Tibial nerve (tissue), 4 donors: ENCODE results near the gene LIFR. TPM values are rescaled to one million over a fixed set of nuclear protein-coding genes. Genes with fewer than 3 reads are reported as not detected.

Experiments
- DNase-seq, 2 donors: peaks; one replicate each; pipeline ENCODE4 v3.0.0-alpha.2; 2019; ENCODE audit warnings: low spot score in 2 of 2
- H3K27ac ChIP-seq, 4 donors: fragments of 200-600 bp; sonication (generic) in 3 of 4; one replicate each; pipeline ENCODE4 v1.5.1; 2017 to 2019; ENCODE audit warnings: mild to moderate bottlenecking in 1 of 4
- H3K27me3 ChIP-seq, 2 donors: fragments of 200-600 bp; sonication (generic) in 1 of 2; one replicate each; pipeline versions ENCODE4 v1.5.1 to v1.6.0; 2017 to 2019
- H3K36me3 ChIP-seq, 3 donors: fragments of 200-600 bp; sonication (generic); one replicate each; pipeline ENCODE4 v1.5.1; 2018 to 2019
- H3K4me1 ChIP-seq, 4 donors: fragments of 200-600 bp; sonication (generic) in 3 of 4; one replicate each; pipeline ENCODE4 v1.5.1; 2017 to 2019
- H3K4me3 ChIP-seq, 4 donors: fragments of 200-600 bp; sonication (generic) in 3 of 4; one replicate each; pipeline ENCODE4 v1.5.1; 2017 to 2019; ENCODE audit warnings: mild to moderate bottlenecking in 1 of 4, moderate library complexity in 1 of 4
- H3K9me3 ChIP-seq, 4 donors: fragments of 200-600 bp; sonication (generic) in 3 of 4; one replicate each; pipeline ENCODE4 v1.5.1; 2017 to 2019
- EP300 ChIP-seq, 2 donors: sonication (generic); formaldehyde crosslinking; IDR thresholded peaks; one replicate each; pipeline ENCODE4 v1.6.1; 2017; ENCODE audit warnings: antibody characterized with exemption in 2 of 2, mild to moderate bottlenecking in 1 of 2
- POLR2A ChIP-seq, 2 donors: fragments of 450-650 bp; IDR thresholded peaks; one replicate each; pipeline ENCODE4 v1.6.1; 2017; ENCODE audit warnings: antibody characterized with exemption in 2 of 2, mild to moderate bottlenecking in 2 of 2, moderate library complexity in 2 of 2
- WGBS, 2 donors: methylation state at CpG; one replicate each; pipeline ENCODE4 v1.1.5; 2018; 5-methylcytosine and 5-hydroxymethylcytosine counted together
- total RNA-seq, 4 donors: library from RNA; depleted of rRNA; stranded (reverse); fragments of >200 nt; gene quantifications; one replicate each; pipeline ENCODE4 v1.1.0, GENCODE V29; 2016
- TF ChIP-seq, protein P1 (sequence below), 5 experiments: fragments of 200-600 bp in 3 of 5; fragments of 450-650 bp in 2 of 5; sonication (generic) in 3 of 5; IDR thresholded peaks; one replicate each; pipeline ENCODE4 v1.5.1; 2016 to 2019; ENCODE audit warnings: antibody characterized with exemption in 5 of 5, mild to moderate bottlenecking in 3 of 5, moderate library complexity in 2 of 5

Gene LIFR
- total RNA-seq, 4 donors from 2014 or later = 145 to 247 (median 212) TPM

DNA sequence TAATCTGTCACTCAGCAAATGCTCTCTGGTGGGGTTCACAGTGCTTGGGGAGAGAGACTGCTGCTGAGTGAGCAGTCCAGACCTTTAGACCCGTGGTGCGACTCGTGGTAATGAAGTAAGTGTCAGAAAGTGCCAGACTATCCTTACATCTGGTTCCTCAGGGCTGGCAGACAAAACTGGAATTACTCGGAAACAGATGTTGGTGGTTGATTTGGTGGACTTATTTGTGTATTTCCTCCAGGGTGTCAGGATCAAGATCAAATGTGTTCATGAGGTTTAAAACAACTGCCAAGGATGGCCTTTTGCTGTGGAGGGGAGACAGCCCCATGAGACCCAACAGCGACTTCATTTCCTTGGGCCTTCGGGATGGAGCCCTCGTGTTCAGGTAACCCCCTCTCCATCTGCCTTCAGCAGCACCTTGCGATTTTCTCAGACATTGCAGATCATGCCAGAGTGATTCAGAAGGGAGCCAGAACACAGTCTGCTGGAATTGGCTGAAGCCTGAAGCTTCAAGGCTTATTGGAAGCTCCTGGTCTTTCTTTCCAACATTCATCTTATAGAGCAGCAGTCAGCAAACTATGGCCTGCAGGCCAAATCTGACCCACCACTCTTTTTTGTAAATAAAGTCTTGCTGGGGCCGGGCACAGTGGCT is 105.2 kb downstream of the LIFR start:
- no peaks in the 10 kb centered on the region for H3K36me3 ChIP-seq
- no peak for DNase-seq
- peaks cover 0 to 47% (median 11%) of the 10 kb centered on the region in 4 donors for H3K4me1 ChIP-seq

DNA sequence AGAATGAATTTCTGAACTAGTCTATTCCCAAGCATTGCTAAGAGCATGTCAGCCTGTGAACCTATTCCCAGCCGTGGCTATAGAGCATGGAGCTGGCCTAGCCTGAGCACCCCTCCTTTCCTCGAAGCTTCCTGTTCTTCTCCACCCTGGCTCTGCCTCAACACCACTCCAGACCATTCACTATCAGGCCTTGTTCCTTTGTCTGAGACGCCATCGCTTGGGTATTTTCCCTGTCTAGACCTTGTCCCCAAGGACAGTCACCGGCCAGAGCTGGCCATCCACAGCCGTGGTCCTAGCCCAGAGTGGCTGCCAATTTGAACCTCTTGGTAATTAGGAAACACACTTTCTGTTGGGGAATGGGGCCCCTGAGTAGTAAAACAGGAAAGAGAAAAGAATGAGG is 105.8 kb downstream of the LIFR start:
- 79 to 86% methylated on average over 6 of the region's 6 CpGs for WGBS, 2 donors
- Histone ChIP-seq H3K4me1 (peaks cover 0 to 44% (median 11%) of the 10 kb centered on the region in 4 donors), H3K4me3 (no peak overlapping the region), H3K36me3 (no peaks in the 10 kb centered on the region), H3K27ac (peak overlapping the region in 1 of 4 donors; percentile 27), H3K9me3 (no peaks in the 10 kb centered on the region), H3K27me3 (no peaks in the 10 kb centered on the region)
- TF ChIP-seq, protein P1, sequence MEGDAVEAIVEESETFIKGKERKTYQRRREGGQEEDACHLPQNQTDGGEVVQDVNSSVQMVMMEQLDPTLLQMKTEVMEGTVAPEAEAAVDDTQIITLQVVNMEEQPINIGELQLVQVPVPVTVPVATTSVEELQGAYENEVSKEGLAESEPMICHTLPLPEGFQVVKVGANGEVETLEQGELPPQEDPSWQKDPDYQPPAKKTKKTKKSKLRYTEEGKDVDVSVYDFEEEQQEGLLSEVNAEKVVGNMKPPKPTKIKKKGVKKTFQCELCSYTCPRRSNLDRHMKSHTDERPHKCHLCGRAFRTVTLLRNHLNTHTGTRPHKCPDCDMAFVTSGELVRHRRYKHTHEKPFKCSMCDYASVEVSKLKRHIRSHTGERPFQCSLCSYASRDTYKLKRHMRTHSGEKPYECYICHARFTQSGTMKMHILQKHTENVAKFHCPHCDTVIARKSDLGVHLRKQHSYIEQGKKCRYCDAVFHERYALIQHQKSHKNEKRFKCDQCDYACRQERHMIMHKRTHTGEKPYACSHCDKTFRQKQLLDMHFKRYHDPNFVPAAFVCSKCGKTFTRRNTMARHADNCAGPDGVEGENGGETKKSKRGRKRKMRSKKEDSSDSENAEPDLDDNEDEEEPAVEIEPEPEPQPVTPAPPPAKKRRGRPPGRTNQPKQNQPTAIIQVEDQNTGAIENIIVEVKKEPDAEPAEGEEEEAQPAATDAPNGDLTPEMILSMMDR (IDR thresholded peaks at IDR 0.05) = no peak
- TF ChIP-seq EP300 (IDR thresholded peaks at IDR 0.05) (no peak), POLR2A (IDR thresholded peaks at IDR 0.05) (no peak)
- no peak for DNase-seq

More for the DNA sequence above, 105.2 kb downstream of the LIFR start:
- H3K27ac ChIP-seq = peak overlapping the region in 1 of 4 donors; percentile 27
- H3K4me3 ChIP-seq = no peak overlapping the region
- no peaks in the 10 kb centered on the region for H3K27me3 ChIP-seq
- TF ChIP-seq, protein P1 (IDR thresholded peaks at IDR 0.05) = no peak
- peak in 1 of 2 donors; percentile 34 for TF ChIP-seq EP300 (IDR thresholded peaks at IDR 0.05)
- WGBS, 2 donors = 79 to 86% methylated on average over 9 of the region's 9 CpGs
- H3K9me3 ChIP-seq = no peaks in the 10 kb centered on the region

DNA sequence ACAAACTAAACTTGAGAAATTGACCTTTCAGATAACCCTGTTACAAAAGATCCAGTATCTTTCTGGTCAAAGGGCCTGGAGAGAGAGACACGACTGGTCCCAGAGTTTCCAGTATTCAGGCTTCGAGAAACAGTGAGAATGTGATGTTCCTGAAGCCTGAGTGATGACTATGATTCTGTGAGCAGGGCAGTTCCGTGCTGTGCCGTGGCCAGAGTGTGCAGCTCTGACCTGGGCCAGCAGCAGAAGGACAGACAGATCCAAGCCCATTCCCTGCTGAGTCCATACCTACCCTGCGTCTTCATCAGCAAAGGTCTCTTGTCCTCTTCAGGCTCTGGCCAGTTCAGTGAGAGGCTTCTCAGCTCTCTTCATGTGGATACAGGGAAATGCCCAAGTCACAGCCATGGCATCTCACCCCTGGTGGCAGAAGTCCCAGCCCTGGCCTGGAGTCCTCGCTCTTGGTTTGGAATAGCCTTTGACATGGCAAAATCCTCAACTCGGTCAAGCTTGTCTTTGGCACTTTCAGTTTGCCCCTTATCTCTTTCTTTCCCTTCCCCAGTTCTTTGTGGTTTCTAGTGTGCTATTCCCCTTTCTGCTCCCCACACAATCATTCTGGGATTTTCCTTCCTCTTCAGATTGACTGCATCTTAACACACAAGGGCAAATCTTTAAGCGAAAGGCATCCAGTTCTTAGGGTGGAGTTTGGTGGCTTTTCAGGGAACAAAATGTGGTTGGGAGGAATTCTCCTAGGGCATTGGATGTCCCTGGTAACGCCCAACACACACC is 107.7 kb downstream of the LIFR start:
- Histone ChIP-seq H3K4me3 (no peak overlapping the region), H3K9me3 (no peaks in the 10 kb centered on the region), H3K36me3 (no peaks in the 10 kb centered on the region), H3K4me1 (peaks cover 0 to 51% (median 11%) of the 10 kb centered on the region in 4 donors), H3K27ac (peak overlapping the region in 3 of 4 donors; percentile 28 to 92 (median 82)), H3K27me3 (no peaks in the 10 kb centered on the region)
- TF ChIP-seq POLR2A (IDR thresholded peaks at IDR 0.05) = no peak
- TF ChIP-seq, protein P1 (IDR thresholded peaks at IDR 0.05) = no peak
- TF ChIP-seq EP300 (IDR thresholded peaks at IDR 0.05) = no peak
- DNase-seq = no peak
- 48 to 57% methylated on average over 9 of the region's 9 CpGs for WGBS, 2 donors

DNA sequence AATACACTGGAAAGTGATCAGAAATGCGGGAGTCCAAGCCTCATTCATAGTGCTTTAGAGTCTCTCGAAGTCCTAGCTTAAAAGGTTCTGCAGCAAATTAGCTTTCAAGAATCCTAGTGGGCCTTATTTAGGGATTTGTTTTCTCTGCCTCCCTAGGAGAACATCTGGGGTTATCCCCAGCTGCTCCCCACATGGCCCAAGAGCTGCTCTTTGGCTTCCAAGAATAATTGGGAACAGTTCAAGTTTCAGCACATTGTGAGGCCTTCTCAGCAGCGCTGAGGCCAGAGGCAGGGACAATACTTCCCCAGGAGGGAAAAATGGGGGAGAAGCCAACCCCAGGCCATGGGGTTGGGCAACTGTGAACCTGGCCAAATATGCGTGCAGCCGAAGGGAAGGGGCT is 108.7 kb downstream of the LIFR start:
- DNase-seq = peak in 1 of 2 donors; percentile 46
- H3K27me3 ChIP-seq = no peaks in the 10 kb centered on the region
- peaks cover 0 to 51% (median 11%) of the 10 kb centered on the region in 4 donors for H3K4me1 ChIP-seq
- peak overlapping the region in 3 of 4 donors; percentile 23 to 92 (median 82) for H3K27ac ChIP-seq
- H3K36me3 ChIP-seq = no peaks in the 10 kb centered on the region
- H3K9me3 ChIP-seq = no peaks in the 10 kb centered on the region
- TF ChIP-seq EP300 (IDR thresholded peaks at IDR 0.05) (peak in 1 of 2 donors; percentile 81), POLR2A (IDR thresholded peaks at IDR 0.05) (no peak)
- TF ChIP-seq, protein P1 (IDR thresholded peaks at IDR 0.05) = no peak
- H3K4me3 ChIP-seq = no peak overlapping the region
- 39 to 50% methylated on average over 5 of the region's 5 CpGs for WGBS, 2 donors

DNA sequence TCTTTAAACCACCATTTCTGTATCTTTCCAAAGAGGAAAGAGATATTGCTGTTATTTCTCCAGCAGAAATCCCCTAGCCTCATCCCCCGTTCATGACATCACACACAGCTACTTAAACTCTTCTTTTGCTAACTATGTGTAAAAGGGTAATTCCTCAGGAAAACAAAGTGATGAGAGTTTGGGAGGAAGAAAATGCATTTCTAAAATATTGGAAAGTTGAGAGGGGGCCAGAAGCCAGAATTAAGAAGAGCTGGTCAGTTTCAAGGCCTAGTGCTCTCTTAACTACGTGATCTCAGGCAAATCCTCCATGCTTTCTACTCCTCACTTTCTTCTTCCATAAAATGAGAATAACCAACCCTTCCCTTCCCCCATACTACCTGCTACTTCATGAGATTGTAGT is 109.4 kb downstream of the LIFR start:
- TF ChIP-seq, protein P1 (IDR thresholded peaks at IDR 0.05) = no peak
- TF ChIP-seq EP300 (IDR thresholded peaks at IDR 0.05) = no peak
- TF ChIP-seq POLR2A (IDR thresholded peaks at IDR 0.05) = no peak
- DNase-seq = no peak
- H3K27me3 ChIP-seq = no peaks in the 10 kb centered on the region
- no peaks in the 10 kb centered on the region for H3K36me3 ChIP-seq
- H3K9me3 ChIP-seq = no peaks in the 10 kb centered on the region
- no peak overlapping the region for H3K4me3 ChIP-seq
- WGBS, 2 donors = 80 to 89% methylated on average over 2 of the region's 2 CpGs
- H3K4me1 ChIP-seq = peaks cover 0 to 47% (median 11%) of the 10 kb centered on the region in 4 donors
- peak overlapping the region in 2 of 4 donors; percentile 82 to 92 for H3K27ac ChIP-seq
